Anterior cingulate cortex (tissue), 58 donors: ENCODE data around the gene COL19A1.
"Not testable (repeated sequence)": the region's sequence is repeated elsewhere in the genome, so short reads cannot be mapped to it uniquely, and the experiment has no call there.

Experiments used
- DNase-seq, 58 donors: peaks; one replicate each; lab custom pipeline; 2025; lab: John Stamatoyannopoulos, UW

The COL19A1 gene

GRCh38 chr6:69865126-69865525 is 1.2 kb upstream of the COL19A1 start:
- no peak for DNase-seq

- peak in 40 of 58 donors; percentile 6 to 71 (median 32) for DNase-seq
Observed at GRCh38 chr6:69866770-69867638, 648 bp downstream of the COL19A1 start.

GRCh38 chr6:69867639-69867976 is 1.3 kb downstream of the COL19A1 start:
- DNase-seq, result peak in 3 of 58 donors; percentile 12 to 30 (median 18)

- DNase-seq, result no peak
Observed at GRCh38 chr6:69868252-69868804, 2.0 kb downstream of the COL19A1 start.

GRCh38 chr6:69868961-69869360 is 2.6 kb downstream of the COL19A1 start:
- no peak for DNase-seq

- DNase-seq, result no peak
Observed at GRCh38 chr6:69871107-69871506, 4.8 kb downstream of the COL19A1 start.

- no peak for DNase-seq
Observed at GRCh38 chr6:69873291-69873690, 6.9 kb downstream of the COL19A1 start.

- DNase-seq, result no peak
Observed at GRCh38 chr6:69875715-69876114, 9.4 kb downstream of the COL19A1 start.

- DNase-seq, result no peak
Observed at GRCh38 chr6:69878795-69879194, 12.4 kb downstream of the COL19A1 start.

GRCh38 chr6:69880601-69881000 is 14.2 kb downstream of the COL19A1 start:
- DNase-seq, result no peak

GRCh38 chr6:69881322-69882151 is 15.2 kb downstream of the COL19A1 start:
- DNase-seq, result no peak

- DNase-seq, result no peak
Observed at GRCh38 chr6:69883551-69883950, 17.2 kb downstream of the COL19A1 start.

- no peak for DNase-seq
Observed at GRCh38 chr6:69884231-69884630, 17.9 kb downstream of the COL19A1 start.

GRCh38 chr6:69887026-69887425 is 20.7 kb downstream of the COL19A1 start:
- no peak for DNase-seq

- DNase-seq, result no peak
Observed at GRCh38 chr6:69887714-69888345, 21.5 kb downstream of the COL19A1 start.

- DNase-seq, result no peak
Observed at GRCh38 chr6:69888482-69889233, 22.3 kb downstream of the COL19A1 start.

GRCh38 chr6:69889234-69889974 is 23.0 kb downstream of the COL19A1 start:
- DNase-seq, result not testable (repeated sequence)

GRCh38 chr6:69892561-69892960 is 26.2 kb downstream of the COL19A1 start:
- not testable (repeated sequence) for DNase-seq

- DNase-seq, result not testable (repeated sequence)
Observed at GRCh38 chr6:69893266-69893665, 26.9 kb downstream of the COL19A1 start.
